Thyroid gland (tissue), 4 donors: Measurements from ENCODE around the gene MRPL51. TPM values are rescaled to one million over a fixed set of nuclear protein-coding genes. Genes with fewer than 3 reads are reported as not detected.

Experiments
- DNase-seq, 2 donors: peaks; one replicate each; pipeline ENCODE4 v3.0.0-alpha.2; 2019
- H3K27ac ChIP-seq, 3 donors: fragments of 200-600 bp; sonication (generic); 1 replicate in 2 of 3; 2 replicates in 1 of 3; pipeline ENCODE4 v1.5.1; 2016 to 2019; ENCODE audit warnings: mild to moderate bottlenecking in 1 of 3, moderate library complexity in 1 of 3
- H3K27me3 ChIP-seq: fragments of 200-600 bp; sonication (generic); one replicate; pipeline ENCODE4 v1.5.1; 2019
- H3K36me3 ChIP-seq, 2 donors: fragments of 200-600 bp; sonication (generic); one replicate each; pipeline ENCODE4 v1.5.1; 2016 to 2019
- H3K4me1 ChIP-seq, 2 donors: fragments of 200-600 bp; sonication (generic); one replicate each; pipeline ENCODE4 v1.5.1; 2017 to 2019
- H3K4me3 ChIP-seq, 3 donors: fragments of 200-600 bp; sonication (generic); replicated peaks in 1 of 3; 1 replicate in 2 of 3; 2 replicates in 1 of 3; pipeline ENCODE4 v1.5.1; 2016; ENCODE audit warnings: mild to moderate bottlenecking in 1 of 3
- H3K9me3 ChIP-seq: fragments of 200-600 bp; sonication (generic); one replicate; pipeline ENCODE4 v1.5.1; 2017
- POLR2A ChIP-seq, 2 donors: fragments of 450-650 bp; IDR thresholded peaks; one replicate each; pipeline ENCODE4 v1.6.1; 2017; ENCODE audit warnings: antibody characterized with exemption in 2 of 2, mild to moderate bottlenecking in 2 of 2, moderate library complexity in 1 of 2
- WGBS, 2 donors: methylation state at CpG; one replicate each; pipeline ENCODE4 v1.1.5; 2017; 5-methylcytosine and 5-hydroxymethylcytosine counted together
- intact Hi-C: fragments of 100-400 bp; cut with DNase I; formaldehyde crosslinking; loops from one replicate; pipeline ENCODE4 v1.15.1; 2023
- total RNA-seq, 4 donors: library from RNA; depleted of rRNA; stranded (reverse); fragments of >200 nt; gene quantifications; one replicate each; pipeline ENCODE4 v1.2.3, GENCODE V29; 2016
- TF ChIP-seq, protein P1 (sequence below), 6 experiments: fragments of 200-600 bp in 3 of 6; fragments of 450-650 bp in 3 of 6; sonication (generic) in 3 of 6; IDR thresholded peaks; one replicate each; pipeline ENCODE4 v1.5.1; 2016 to 2019; ENCODE audit warnings: antibody characterized with exemption in 6 of 6, mild to moderate bottlenecking in 2 of 6, inconsistent platforms in 1 of 6, moderate library complexity in 1 of 6

Gene MRPL51
- total RNA-seq, 4 donors from 2014 or later, result 16.7 to 84.6 (median 46.9) TPM

DNA sequence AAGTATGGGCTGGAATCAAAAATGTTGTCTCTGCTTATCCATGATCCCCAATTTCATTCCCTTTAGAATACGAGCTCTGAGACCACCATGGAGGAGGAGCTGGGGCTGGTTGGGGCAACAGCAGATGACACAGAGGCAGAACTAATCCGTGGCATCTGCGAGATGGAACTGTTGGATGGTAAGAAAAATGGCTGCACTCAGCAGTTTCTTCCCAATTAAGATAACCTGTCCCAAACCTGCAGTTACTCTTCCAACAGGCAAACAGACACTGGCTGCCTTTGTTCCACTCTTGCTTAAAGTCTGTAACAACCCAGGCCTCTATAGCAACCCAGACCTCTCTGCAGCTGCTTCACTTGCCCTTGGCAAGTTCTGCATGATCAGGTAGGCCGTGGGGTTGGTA lies 34.6 kb upstream of the MRPL51 start:
- 93 to 94% methylated on average over 4 of the region's 4 CpGs for WGBS, 2 donors
- Histone ChIP-seq H3K4me1 (peaks cover 11 to 12% of the 10 kb centered on the region in 2 donors), H3K9me3 (no peaks in the 10 kb centered on the region), H3K27ac (no peak overlapping the region), H3K36me3 (peaks cover 48 to 65% of the 10 kb centered on the region in 2 donors), H3K4me3 (no peak overlapping the region), H3K27me3 (no peaks in the 10 kb centered on the region)
- DNase-seq, result no peak
- TF ChIP-seq POLR2A (IDR thresholded peaks at IDR 0.05), result no peak
- TF ChIP-seq, protein P1, sequence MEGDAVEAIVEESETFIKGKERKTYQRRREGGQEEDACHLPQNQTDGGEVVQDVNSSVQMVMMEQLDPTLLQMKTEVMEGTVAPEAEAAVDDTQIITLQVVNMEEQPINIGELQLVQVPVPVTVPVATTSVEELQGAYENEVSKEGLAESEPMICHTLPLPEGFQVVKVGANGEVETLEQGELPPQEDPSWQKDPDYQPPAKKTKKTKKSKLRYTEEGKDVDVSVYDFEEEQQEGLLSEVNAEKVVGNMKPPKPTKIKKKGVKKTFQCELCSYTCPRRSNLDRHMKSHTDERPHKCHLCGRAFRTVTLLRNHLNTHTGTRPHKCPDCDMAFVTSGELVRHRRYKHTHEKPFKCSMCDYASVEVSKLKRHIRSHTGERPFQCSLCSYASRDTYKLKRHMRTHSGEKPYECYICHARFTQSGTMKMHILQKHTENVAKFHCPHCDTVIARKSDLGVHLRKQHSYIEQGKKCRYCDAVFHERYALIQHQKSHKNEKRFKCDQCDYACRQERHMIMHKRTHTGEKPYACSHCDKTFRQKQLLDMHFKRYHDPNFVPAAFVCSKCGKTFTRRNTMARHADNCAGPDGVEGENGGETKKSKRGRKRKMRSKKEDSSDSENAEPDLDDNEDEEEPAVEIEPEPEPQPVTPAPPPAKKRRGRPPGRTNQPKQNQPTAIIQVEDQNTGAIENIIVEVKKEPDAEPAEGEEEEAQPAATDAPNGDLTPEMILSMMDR (IDR thresholded peaks at IDR 0.05), result no peak
- intact Hi-C loops, result no loop called here

DNA sequence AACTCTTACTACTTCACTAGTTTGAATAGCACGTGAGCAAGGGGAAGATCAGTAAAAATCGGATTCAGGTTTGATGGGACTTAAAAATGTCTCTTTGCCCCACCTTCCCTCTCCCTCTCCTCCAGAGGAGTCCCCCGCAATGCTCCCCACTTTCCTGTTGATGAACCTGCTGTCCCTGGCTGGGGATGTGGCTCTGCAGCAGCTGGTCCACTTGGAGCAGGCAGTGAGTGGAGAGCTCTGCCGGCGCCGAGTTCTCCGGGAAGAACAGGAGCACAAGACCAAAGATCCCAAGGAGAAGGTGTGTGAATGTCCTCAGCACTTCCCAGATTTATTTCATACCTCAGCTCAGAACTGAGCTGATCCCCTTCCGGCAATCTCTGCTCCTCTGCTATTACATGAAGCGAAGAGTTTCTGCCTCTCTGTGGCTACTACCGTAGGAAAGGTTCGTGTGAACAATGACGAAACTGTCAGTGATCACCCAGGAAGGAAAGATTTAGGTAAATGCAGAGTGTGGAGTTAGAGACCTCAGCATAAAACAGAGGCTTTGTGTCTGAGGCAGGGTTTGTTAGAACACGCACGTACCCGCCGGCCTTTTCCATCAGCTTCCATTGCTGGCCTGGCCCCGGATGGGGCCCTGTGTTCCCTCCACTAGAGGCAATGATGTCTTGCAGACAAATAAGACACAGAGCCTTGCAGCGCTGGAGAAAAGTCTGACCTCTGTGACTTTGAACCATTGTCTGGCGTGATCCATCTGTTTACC lies 33.9 kb upstream of the MRPL51 start:
- Histone ChIP-seq H3K36me3 (peaks cover 56 to 72% of the 10 kb centered on the region in 2 donors), H3K4me3 (no peak overlapping the region), H3K27ac (no peak overlapping the region), H3K27me3 (no peaks in the 10 kb centered on the region), H3K9me3 (no peaks in the 10 kb centered on the region), H3K4me1 (peaks cover 4% of the 10 kb centered on the region in 2 donors)
- intact Hi-C loops, result no loop called here
- no peak for DNase-seq
- WGBS, 2 donors, result 92 to 97% methylated on average over 19 of the region's 19 CpGs
- TF ChIP-seq POLR2A (IDR thresholded peaks at IDR 0.05), result no peak
- TF ChIP-seq, protein P1 (IDR thresholded peaks at IDR 0.05), result no peak

DNA sequence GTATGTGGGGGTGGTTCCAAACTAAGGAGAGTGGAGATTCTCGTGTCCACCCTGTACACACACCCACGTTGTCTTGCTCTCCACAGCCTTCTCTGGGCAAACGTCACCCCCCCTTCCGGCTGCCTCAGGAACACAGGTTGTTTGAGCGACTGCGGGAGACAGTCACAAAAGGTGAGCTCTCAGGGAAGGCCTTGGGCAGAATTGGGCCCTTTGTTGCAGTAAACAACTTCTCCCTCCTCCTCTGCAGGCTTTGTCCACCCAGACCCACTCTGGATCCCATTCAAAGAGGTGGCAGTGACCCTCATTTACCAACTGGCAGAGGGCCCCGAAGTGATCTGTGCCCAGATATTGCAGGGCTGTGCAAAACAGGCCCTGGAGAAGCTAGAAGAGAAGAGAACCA lies 33.1 kb upstream of the MRPL51 start:
- H3K9me3 ChIP-seq, result no peaks in the 10 kb centered on the region
- no peak overlapping the region for H3K27ac ChIP-seq
- no peaks in the 10 kb centered on the region for H3K27me3 ChIP-seq
- H3K4me3 ChIP-seq, result no peak overlapping the region
- peaks cover 63 to 80% of the 10 kb centered on the region in 2 donors for H3K36me3 ChIP-seq
- no peak for DNase-seq
- no peaks in the 10 kb centered on the region for H3K4me1 ChIP-seq
- intact Hi-C loops, result no loop called here
- no peak for TF ChIP-seq POLR2A (IDR thresholded peaks at IDR 0.05)
- 91 to 94% methylated on average over 7 of the region's 7 CpGs for WGBS, 2 donors

DNA sequence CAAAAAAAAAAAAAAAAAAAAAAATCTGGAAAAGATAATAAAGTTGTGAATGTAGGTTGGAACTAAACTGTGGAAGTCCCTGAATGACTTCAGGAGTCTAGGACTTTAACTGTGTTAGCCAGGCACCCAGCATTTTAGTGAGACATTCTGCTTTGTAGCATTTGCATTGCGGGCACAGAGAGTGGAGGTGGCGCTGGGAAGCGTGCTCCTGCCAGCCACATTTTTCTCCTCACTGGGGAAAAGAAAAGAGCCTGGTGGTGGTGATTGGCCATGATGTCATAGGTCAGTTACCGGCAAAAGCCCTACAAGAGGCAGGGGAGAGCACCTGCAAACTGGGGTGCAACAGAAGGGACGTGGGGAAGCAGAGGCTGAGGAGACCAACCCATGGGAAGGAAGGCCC lies 31.6 kb upstream of the MRPL51 start:
- TF ChIP-seq POLR2A (IDR thresholded peaks at IDR 0.05), result no peak
- TF ChIP-seq, protein P1 (IDR thresholded peaks at IDR 0.05), result no peak
- peaks cover 70 to 76% of the 10 kb centered on the region in 2 donors for H3K36me3 ChIP-seq
- H3K27ac ChIP-seq, result no peak overlapping the region
- H3K4me1 ChIP-seq, result no peaks in the 10 kb centered on the region
- H3K9me3 ChIP-seq, result no peaks in the 10 kb centered on the region
- H3K27me3 ChIP-seq, result no peaks in the 10 kb centered on the region
- H3K4me3 ChIP-seq, result no peak overlapping the region
- whole genome bisulfite sequencing, 2 donors, result 92 to 97% methylated on average over 5 of the region's 5 CpGs
- DNase-seq, result no peak
- intact Hi-C loops, result no loop called here

DNA sequence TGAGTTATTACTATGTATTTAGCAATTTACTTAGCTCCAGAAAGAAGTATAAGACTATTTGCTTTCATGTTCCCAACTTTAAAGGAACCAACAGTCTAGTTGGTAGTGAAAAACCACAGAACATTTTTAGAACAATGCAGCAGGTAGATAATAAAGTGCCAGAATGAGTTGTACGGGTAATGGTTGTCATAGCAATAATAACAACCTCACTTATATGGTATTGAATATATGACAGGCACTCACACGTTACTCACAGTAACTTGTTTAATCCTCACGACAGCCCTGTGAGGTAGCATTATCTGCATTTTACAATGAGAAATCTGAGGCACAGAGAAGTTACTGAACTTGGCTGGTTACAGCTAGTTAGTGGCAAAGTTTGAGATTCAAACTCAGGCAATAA lies 30.6 kb upstream of the MRPL51 start:
- H3K9me3 ChIP-seq, result no peaks in the 10 kb centered on the region
- DNase-seq, result no peak
- no peak overlapping the region for H3K27ac ChIP-seq
- intact Hi-C loops, result no loop called here
- H3K36me3 ChIP-seq, result peaks cover 69 to 72% of the 10 kb centered on the region in 2 donors
- TF ChIP-seq POLR2A (IDR thresholded peaks at IDR 0.05), result no peak
- TF ChIP-seq, protein P1 (IDR thresholded peaks at IDR 0.05), result no peak
- H3K4me1 ChIP-seq, result no peaks in the 10 kb centered on the region
- 92 to 96% methylated on average over 3 of the region's 3 CpGs for WGBS, 2 donors
- H3K4me3 ChIP-seq, result no peak overlapping the region
- H3K27me3 ChIP-seq, result no peaks in the 10 kb centered on the region
